ENCODE results near the gene NARF.

NARF gene

DNA sequence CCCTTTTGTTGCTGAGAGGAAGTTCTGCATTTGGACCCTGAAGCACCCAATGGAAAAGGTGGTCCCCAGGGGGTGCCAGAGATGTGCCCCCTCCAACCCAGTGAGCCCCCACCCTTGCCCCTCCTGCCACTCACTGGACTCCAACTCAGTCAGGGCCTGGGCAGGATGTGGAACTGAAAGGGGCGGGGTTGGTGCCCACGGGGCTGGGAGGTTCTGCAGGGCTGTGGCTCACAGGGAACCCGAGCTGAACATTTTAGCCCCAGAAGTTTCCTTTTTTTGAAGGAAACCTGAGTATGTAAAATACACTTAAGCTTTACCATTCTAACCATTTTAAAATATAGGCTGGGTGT lies 24.4 kb upstream of the NARF start:
- no peak for DNase-seq

DNA sequence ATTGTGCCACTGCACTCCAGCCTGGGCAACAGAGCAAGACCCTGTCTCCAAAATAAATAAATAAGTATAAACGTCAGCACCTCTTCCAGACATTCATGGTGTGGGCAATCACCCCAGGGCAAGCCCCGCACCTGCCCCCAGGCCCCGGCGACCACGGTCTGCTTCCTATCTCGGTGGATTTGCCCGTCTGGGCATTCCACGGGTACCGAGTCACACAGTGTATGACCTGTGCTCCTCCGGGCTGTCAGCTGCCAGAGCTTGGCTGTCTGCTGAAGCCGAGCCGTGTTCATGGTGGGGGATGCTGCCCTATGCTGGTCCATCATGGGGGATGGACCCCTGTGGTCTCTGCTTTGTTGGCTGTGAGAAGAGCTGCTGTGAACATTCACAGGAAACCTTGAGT lies 23.4 kb upstream of the NARF start:
- no peak for DNase-seq

DNA sequence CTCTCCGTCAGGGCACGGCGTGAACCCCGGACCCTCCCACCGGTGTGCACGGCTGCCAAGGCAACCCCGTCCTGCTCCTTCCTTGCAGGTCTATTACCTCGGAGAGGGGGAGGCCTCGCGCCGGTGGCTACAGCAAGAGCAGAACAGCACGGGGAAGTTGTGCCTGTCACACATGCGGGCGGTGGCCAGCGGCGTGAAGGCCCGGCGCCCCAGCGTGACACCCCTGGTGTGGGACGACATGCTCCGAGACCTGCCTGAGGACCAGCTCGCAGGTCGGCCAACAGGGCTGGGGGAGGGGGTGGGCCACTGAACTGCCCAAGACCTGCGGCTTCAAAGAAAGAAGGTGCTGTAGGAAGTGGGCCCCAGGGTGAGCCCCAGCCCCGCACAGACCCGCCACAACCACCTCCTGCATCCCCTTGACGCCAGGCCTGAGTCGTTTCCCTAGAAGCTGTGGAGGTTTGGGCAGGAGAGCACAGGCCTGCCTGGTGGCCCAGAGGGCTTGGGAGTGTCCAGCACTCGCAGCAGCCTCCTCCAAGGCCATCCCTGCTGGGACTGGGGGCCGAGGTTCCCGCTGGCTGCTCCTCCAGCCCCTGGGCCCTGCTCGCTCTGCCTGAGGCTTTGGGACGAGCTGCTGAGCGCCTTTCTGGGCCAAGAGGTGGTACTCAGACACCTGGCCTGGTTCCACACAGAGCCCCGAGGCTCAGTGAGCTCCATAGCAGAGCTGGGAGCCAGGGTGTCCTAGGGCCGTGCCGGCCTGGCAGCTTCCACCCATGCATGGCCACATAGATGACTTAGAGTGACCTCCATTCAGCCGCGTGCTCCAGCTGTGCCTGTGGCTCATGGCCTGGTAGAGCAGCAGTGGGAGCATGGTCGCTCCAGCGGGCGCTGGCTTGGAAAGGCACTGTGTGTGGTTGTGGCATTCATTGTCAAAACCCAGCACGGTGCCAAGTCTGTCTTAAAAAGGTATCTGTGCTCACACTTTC lies 22.6 kb upstream of the NARF start:
- no peak for DNase-seq

DNA sequence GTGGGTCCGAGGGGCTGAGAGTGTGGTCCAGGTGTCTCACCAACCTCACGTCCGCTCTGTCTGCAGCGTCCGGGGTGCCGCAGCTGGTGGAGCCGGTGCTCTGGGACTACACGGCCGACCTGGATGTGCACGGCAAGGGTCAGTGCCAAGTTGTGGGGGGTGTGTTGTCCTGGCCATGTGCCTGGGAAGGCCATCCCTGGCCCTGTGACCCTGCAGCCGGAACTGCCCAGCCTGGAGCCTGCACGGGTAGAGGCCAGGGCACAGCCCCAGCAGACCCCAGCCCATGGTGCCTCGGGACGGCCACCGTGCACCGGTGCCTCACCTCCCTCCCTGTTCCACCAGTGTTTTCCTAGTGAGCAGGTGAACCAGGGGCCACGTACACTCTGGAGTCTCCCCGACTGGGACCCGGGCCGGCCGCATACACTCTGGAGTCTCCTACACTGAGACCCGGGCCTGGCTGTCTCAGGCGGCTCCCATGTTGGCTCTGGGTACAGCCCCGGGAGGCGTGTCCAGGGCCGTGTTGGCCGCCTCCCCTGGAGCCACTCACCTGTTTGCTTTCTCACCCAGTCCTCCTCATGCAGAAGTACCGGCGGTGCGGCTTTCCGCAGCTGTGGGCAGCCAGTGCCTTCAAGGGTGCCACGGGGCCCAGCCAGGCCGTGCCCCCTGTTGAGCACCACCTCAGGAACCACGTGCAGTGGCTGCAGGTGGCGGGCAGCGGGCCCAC lies 21.8 kb upstream of the NARF start:
- DNase-seq: no peak

DNA sequence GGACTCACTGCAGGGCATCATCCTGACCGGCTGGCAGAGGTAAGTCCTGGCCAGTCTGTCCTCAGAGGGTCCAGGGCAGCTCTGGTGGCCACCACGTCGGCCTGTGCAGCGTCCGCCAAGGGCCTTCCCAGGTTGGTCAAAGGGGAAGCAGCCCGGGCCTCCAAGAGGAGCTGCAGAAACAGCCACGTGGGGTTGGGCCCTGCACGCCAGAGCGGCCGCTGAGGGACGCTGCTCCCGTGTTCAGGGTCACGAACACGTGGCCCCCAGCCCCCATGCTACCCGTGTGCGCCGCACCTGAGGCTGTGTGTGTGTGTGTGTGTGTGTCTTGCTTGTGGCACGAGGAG lies 21.2 kb upstream of the NARF start:
- DNase-seq: no peak

DNA sequence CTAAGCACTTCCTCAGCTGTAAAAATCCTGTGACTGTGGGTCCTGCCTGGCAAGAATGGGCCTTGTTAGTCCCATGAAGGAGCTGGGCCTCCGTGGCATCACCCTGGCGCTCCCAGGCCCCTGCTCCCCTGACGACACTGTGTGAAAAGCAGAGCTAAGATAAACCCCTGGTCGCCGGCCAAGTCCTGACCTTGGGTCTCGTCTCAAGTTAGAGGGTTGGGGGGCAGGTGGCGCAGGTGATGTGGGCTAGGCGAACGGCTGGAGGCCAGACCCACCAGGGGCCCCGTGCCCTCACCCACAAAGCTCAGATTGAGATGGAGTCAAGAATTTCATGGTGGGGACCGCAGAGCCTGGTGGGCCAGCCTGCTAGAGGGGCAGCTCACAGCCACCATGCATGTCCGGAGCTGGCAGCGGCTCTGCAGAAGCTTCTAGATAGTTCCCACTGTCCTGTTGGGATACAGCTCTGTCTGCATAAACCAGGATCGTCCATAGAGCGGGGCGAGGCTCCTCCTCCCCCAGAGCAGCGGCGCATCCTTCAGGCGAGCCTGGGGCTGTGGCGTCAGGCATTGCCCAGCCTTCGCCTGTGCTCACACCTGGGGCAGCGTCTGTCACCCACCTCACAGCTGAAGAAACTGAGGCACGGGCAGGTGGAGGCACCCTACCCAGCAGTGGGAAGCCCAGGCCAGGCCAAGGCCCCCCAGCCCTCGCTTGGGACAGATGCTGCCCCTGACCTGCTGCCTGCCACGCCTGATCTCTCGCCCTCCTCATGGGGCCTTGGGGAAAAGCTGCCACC lies 19.9 kb upstream of the NARF start:
- no peak for DNase-seq

DNA sequence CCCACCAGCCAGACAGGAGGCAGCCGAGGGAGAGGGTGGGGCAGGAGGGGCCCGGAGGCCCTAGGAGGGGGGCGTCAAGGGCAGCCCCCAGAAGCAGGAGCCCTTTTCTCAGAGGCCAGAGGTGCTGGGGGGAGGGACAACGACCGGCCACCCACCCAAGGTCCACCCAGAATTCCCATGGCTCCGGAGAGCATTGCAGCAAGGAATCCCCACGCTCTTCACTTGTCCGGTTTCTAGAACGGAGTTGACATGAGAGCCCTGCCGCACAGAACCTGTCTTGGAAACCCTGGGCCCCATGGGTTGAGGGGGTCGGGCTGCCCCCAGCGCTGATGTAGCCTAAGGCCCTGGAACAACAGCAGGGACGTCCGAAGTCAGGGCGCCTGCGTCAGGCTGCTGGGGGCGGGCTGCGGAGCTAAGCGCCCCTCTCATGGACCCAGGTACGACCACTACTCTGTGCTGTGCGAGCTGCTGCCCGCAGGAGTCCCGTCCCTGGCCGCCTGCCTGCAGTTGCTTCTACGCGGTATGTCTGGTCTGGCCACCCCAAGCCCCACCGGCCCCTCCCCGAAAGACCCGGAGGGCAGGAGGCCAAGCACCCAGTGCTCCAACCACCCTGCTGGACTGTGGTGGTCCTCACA lies 19.2 kb upstream of the NARF start:
- DNase-seq: no peak

DNA sequence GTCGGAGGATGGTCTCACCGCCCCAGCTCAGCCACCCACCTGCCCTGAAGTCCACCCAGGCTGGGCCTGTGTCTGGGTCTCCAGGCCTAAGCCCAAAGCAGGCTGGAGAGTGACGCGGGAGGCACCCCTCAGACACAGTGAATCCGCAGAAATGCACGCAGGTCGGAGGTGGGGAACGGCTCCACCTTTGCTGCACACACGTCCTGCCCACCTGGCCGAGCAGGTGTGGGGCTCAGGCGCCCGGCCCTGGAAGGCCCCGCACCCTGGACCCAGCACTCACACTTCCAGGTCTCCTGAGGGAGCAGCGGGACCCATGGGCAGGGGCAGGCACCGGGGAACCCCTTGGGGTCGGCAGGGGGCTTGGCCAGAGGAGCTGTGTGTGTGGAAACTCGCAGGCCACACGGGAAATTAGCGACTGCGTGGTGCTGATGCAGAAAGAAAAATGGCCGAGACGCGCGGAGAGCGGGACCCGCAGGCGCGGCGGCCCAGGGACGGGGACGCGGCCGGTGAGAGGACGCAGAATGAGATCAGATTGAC lies 18.6 kb upstream of the NARF start:
- no peak for DNase-seq

DNA sequence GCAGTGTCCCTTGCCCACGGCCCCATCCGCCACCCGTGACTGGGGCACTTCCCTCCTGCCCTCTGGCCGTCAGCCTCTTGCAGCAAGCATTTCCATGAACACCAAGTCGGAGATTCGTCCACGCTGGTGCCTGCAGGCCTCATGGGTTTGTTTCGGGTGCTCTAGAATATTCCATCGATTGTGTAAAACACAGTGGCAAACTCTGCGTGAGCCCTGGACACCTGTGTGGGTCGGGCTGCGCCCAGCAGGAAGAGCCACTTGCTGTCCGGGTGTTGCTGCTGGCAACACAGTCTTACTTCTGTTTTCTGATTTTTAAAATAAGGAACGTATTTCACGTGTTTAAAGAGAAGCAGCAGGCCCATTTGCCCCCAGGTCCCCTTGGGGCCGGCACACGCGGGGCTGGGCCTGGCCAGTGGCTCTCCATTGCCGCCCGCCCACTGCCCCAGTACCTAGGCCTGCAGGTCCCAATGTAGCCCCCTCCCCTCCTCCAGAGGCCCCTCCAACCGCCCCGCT lies 18.0 kb upstream of the NARF start:
- DNase-seq: no peak

DNA sequence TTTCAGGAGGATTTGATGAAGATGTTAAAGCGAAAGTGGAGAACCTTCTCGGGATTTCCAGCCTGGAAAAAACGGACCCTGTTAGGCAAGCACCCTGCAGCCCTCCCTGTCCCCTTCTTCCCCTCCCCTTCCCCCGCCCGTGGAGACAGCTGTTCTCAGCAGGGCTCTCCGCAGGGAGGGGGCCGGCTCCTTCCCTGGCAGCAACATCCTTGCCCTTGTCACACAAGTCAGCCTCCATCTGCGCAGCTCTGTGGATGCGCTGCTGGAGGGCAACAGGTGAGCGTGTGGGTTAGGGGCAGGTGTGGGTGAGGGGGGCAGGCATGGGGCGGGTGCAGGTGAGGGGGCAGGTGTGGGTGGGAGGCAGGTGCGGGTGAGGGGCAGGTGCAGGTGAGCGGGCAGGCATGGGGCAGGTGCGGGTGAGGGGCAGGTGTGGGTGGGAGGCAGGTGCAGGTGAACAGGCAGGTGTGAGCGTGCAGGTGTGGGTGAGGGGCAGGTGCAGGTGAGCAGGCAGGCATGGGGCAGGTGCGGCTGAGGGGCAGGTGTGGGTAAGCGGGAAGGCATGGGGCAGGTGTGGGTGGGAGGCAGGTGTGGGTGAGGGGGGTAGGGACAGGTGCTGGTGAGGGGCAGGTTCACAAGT lies 17.4 kb upstream of the NARF start:
- DNase-seq: peak in 1 of 2 experiments; percentile 20

DNA sequence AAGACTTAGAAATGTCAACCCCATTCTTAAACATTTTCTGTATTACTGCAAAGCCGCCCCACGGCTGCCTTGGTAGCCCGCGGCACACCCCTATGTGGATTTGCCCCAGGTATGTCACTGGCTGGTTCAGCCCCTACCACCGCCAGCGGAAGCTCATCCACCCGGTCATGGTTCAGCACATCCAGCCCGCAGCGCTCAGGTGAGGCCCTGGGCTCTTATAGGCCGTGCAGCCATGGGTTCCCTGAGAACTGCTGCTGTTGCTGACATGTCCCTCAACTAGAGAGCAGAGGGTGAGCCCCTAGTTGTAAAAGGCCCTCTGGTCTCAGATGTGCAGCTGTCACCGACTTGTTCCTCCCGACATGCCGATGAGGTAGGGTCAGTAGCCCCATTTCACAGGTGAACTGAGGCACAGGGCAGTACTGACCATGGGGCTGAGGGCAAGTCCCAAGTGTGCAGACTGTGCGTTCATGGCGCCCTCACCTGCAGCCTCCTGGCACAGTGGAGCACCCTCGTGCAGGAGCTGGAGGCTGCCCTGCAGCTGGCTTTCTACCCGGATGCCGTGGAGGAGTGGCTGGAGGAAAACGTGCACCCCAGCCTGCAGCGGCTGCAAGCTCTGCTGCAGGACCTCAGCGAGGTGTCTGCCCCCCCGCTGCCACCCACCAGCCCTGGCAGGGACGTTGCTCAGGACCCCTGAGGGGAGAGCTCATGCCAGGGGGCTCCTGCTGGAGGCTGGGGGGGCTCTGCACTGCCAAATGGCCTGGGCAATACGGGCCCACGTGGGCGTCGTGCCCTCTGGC lies 16.7 kb upstream of the NARF start:
- no peak for DNase-seq

DNA sequence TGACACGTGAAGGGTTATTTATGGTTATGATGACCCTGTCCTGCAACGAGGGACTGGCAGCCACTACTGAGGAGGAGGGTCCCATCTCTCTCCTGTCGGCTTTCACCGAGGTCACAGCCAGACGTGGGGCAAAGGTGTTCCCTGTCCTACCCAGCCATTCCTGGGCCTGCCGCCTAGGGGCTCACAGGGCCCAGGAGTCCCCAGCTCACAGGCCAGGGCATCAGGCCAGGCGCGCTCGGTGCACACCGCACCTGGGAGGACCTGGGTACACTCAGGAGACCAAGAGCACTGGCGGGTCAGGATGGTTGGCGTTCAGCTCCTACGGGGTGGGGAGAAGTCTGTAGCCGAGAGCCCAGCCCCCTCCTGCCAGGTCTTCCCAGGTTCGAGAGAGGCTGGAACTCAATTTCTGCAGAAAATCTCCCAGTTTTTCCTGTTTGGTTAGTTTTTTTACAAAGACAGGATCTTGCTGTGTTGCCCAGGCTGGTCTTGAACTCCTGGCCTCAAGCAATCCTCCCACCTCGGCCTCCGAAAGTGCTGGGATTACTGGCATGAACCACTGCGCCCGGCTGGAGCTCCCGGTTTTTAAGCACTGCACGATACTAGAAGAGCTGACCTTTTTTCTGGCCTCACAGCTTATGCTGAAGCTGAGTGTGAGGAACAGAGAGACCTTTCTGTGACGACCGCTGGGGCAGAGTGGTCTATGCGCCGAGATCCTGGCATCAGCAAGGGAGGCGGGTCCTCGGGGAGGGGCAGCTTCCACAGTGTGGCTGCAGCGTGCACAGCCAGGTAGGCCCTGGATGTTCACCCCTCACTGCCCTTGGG lies 15.7 kb upstream of the NARF start:
- DNase-seq: no peak

DNA sequence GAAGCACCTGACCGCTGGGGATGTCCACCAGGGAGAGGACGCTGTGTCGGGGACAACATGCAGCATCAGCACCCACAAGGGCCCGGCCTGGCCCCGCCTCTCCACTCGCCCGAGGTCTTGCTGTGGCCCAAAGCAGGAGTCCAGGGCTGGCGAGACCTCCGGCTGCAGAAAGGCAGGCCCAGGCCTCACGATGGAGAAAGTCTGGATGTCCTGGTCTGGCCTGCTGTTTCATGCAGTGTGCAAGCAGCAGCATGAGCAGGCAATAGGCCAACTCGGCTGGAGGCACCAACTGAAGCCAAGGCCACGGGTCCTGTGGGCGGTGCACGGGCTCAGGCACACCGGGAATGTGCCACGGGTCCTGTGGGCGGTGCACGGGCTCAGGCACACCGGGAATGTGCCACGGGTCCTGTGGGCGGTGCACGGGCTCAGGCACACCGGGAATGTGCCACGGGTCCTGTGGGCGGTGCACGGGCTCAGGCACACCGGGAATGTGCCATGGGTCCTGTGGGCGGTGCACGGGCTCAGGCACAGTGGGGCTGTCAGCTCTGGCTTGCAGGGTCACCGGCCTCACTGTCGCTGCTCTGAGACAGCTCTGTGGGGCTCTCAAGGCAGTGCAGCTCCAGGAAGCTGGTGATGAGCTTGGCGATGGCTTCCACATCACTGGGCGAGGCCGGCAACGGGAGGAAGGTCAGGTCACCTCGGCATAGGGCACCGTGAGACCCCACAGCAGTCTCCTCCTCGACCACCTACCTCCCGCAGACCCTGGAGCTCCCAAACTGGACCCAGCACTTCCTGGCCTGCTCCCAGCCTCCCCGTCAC lies 14.9 kb upstream of the NARF start:
- no peak for DNase-seq

DNA sequence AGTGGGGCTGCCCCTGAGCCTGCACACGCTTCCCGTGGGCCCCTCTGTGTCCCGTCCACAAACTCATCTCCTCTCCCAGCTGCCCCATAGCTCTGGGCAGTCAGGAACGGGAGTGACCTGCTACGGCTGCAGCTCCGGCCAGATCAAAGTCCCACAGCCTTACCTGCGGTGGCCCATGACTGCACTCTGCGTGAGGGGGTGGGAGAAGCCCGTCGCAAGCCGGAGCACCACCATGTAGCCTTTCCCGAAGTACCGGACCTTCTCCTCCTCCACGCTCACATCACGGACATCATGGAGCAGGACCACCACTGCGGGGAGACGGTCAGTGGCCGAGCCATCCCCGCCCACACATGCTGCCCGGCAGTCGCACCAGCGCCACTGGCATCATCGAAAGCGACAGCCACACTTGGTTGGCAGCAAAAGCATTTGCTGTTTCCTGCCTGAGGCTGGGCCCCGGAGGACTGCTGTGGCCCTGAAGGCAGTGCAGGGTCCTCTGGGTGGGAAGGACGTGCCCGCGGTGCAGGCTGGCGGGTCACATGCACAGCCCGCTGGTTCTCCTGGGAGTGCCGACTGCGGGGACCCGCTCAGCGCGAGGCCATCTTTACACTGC lies 14.2 kb upstream of the NARF start:
- DNase-seq: no peak

DNA sequence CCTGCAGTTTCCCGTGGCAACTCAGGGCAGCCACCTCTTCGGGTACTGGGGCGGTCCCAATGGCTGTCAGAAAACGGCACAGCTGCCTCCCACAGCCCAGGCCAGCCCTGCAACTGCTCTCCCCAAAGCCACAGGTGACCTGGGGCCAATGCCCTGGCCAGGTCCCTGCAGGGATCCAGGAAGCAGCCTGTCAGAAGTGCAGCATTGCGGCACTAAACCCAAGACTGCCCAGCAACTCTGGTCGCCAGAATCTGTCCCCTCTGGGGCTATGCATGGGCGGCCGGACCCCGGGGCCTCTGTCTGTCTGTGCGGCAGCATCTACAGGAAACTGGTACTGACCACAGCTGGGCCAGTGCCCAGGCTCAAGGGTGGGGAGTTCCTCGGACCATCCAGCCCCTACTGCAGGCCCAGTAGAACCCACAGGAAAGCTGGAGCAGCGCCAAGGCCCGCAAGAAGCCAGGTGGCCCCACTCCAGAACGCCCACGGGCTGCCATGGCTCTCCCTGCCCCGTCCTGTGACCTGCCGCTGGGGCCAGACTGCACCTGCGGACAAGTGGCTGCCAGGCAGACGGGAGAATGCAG lies 13.5 kb upstream of the NARF start:
- no peak for DNase-seq

DNA sequence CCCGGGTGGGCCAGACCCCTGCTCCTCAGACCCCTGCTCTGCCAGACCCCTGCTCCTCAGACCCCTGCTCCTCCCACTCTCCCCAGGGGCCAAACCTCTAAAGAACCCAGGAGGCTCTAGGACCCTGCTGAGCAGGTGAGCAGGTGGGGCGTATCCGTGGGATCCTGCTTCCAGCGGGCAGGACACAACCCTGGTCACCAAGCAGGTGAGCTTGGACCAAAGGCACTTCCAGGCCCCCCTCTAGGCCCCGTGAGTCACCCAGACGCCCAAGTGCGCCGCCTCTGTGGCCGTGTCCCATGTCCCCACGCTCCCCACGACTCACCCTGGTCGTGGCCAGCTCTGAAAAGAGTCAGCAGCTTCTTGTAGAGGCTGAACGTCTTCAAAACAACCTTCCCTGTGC lies 13.0 kb upstream of the NARF start:
- DNase-seq: no peak

DNA sequence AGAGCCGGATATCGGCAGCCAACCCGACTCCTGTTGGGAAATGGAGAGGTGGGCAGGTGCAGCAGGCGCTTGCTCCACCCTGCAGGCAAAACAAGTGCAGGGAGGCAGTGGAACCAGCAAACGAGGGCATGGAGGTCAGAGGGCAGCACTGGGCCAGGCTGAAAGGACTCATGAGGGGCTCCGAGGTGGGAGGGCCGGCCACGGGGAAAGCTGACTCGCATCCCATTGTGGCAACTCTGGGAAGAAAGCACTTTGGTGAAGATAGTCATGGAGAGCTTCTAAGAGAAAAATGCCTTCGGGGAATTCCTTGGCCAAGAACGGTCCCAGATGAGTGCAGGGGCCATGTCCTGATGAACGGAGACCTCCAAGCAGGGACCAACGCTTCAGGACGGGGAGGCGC lies 12.4 kb upstream of the NARF start:
- no peak for DNase-seq

DNA sequence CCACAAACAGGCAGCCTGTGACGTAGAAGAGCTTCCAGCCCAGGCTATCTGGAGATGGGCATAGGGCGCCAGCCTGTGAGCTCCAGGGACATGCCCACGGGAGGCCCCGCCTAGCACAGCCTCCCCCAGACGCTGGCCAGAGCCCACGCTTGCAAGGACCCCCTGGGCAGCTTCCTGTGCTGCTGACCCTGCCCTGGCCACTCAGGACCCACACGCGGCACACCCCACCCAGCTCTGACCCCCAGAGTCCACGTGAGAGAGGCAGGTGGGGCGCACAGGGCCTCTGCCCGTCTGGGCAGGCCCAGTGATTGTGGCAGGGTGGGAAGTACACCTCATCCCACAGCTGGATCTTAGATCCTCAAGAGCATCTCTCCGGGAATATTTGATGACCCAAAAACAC lies 11.9 kb upstream of the NARF start:
- no peak for DNase-seq

DNA sequence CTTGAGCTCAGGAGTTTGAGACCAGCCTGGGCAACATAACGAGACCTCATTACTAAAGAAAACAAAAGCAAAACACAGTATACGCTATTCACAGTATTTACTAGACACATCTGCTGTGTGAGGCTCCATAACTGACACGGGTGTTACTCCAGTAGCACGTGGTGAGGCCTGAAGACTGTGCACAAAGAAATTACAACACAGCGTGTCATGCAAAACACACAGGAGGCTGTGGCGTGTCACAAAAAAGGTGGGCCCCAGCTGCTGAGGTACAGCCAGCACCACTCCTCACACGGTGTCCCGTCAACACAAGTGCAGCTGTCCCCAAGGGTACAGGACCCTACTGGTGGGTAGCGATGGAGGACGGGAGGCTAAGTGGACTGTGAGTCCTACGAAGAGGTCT lies 10.7 kb upstream of the NARF start:
- DNase-seq: no peak

Data from NCI-H446 (cell line).